Kidney epithelial cell (primary cell): ENCODE results near the gene GALNT16. TPM values are rescaled to one million over a fixed set of nuclear protein-coding genes. Genes with fewer than 3 reads are reported as not detected.

Experiments used
- DNase-seq: peaks from one replicate; pipeline ENCODE4 v3.0.0-alpha.2; 2010; ENCODE audit warnings: low read depth
- H3K27me3 ChIP-seq: 2 replicates; pipeline ENCODE4 v1.6.0; 2011; ENCODE audit warnings: low read length; ENCODE audit not compliant: control insufficient read depth, insufficient read depth
- H3K36me3 ChIP-seq: 2 replicates; pipeline ENCODE4 v1.5.1; 2011; ENCODE audit warnings: low read length; ENCODE audit not compliant: control insufficient read depth, insufficient read depth
- H3K4me3 ChIP-seq: 2 replicates; pipeline ENCODE4 v1.5.1; 2011; ENCODE audit warnings: low read depth, mild to moderate bottlenecking, control low read depth, low read length
- total RNA-seq: library from RNA; depleted of rRNA; stranded (reverse); fragments of >200 nt; gene quantifications from 2 replicates; pipeline ENCODE4 v1.2.3, GENCODE V29; 2015
- TF ChIP-seq, protein P1 (sequence below): IDR thresholded peaks from 2 replicates; pipeline ENCODE4 v1.5.1; 2011; ENCODE audit warnings: mild to moderate bottlenecking, moderate library complexity, low read length, control low read depth, inconsistent platforms; ENCODE audit not compliant: insufficient read depth, poor library complexity, severe bottlenecking

GALNT16 gene
- total RNA-seq, 1 donor from 2014 or later: 0.33 TPM

DNA sequence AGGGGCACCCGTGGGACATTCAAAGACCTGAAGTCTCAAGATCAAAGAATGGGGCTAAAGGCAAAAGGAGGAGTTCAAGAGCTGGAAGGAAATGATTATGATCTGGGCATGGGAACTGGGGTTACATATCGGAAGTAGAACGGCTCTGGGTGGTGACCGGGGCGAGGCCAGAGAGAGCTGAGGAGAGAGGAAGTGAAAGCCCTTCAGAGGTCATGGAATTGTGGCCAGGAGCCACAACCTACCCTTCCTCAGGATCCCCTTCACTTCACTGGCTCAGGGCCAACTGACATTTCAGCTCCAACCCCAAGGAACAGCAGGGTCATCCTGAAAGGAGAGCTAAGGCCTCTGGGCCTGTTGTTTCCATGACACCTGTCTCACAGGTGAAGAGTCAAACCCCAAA lies 57.8 kb downstream of the GALNT16 start:
- Histone ChIP-seq H3K36me3 (no peaks in the 10 kb centered on the region), H3K4me3 (no peak overlapping the region), H3K27me3 (no peaks in the 10 kb centered on the region)
- TF ChIP-seq, protein P1, sequence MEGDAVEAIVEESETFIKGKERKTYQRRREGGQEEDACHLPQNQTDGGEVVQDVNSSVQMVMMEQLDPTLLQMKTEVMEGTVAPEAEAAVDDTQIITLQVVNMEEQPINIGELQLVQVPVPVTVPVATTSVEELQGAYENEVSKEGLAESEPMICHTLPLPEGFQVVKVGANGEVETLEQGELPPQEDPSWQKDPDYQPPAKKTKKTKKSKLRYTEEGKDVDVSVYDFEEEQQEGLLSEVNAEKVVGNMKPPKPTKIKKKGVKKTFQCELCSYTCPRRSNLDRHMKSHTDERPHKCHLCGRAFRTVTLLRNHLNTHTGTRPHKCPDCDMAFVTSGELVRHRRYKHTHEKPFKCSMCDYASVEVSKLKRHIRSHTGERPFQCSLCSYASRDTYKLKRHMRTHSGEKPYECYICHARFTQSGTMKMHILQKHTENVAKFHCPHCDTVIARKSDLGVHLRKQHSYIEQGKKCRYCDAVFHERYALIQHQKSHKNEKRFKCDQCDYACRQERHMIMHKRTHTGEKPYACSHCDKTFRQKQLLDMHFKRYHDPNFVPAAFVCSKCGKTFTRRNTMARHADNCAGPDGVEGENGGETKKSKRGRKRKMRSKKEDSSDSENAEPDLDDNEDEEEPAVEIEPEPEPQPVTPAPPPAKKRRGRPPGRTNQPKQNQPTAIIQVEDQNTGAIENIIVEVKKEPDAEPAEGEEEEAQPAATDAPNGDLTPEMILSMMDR: no peak
- no peak for DNase-seq

DNA sequence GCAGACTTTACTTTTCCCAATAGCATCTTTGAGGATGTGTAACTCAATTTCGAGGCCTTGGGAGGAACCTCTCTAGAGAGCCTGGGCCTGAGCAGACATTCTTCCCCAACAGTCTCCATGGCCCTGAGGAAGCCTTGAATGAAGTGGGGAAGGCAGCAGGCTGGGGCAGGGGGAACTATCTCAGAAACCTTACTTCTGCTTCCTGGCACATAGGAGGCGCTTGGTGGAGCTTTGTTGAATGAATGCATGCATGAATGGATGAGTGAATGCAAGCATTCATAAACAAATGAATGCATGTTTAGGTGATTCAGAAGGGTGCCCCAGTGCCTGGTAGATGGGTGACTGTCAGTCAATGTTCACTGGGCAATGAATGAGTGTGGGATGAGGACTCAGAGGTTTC lies 58.3 kb downstream of the GALNT16 start:
- TF ChIP-seq, protein P1: no peak
- no peak overlapping the region for H3K4me3 ChIP-seq
- DNase-seq: no peak
- no peaks in the 10 kb centered on the region for H3K36me3 ChIP-seq
- H3K27me3 ChIP-seq: no peaks in the 10 kb centered on the region

DNA sequence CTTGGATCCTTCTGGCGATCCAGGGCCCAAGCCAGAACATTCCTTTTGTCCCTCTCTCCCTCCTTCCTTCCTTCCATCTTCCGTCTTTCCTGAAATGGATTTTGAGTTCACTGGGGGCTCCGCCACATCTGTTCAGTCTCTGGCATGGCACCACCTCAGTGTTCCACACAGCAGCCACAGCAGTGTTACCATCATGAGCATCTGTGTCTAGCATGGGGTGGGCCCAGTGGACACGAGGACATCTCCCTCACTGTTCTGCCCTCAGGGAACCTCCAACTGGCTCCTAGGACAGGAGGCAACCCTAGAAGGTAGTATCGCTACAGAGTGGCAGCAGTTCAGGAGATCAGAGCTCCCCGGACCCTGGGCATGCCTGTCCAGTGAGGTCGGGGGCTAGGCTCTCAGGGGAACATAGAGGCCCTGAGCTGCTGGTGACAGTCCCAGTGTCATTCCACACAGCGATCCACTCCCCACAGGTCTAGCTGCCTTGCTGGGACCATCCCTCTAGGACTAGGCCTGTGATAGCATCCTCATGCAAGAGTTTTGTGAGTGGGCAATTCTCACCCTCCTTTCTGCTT lies 59.0 kb downstream of the GALNT16 start:
- no peak for DNase-seq
- H3K4me3 ChIP-seq: no peak overlapping the region
- no peaks in the 10 kb centered on the region for H3K36me3 ChIP-seq
- TF ChIP-seq, protein P1: no peak
- no peaks in the 10 kb centered on the region for H3K27me3 ChIP-seq

DNA sequence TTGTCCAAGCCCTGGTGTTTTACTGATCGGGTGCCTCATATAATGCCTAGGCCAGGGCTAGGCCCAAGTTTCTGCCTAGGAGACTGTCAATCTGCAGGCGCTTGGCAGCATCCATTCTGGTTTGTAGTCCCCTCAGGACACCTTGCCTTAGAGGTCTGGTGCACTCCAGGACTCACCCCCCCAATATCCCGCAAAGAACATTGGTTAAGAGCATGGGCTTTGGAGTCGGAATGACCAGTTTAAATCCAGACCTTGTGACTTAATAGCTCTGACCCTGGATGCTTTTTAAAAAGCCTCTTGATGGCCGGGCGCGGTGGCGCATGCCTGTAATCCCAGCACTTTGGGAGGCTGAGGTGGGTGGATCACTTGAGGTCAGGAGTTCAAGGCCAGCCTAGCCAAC lies 60.0 kb downstream of the GALNT16 start:
- no peaks in the 10 kb centered on the region for H3K36me3 ChIP-seq
- no peaks in the 10 kb centered on the region for H3K27me3 ChIP-seq
- no peak overlapping the region for H3K4me3 ChIP-seq
- TF ChIP-seq, protein P1: no peak
- DNase-seq: no peak

DNA sequence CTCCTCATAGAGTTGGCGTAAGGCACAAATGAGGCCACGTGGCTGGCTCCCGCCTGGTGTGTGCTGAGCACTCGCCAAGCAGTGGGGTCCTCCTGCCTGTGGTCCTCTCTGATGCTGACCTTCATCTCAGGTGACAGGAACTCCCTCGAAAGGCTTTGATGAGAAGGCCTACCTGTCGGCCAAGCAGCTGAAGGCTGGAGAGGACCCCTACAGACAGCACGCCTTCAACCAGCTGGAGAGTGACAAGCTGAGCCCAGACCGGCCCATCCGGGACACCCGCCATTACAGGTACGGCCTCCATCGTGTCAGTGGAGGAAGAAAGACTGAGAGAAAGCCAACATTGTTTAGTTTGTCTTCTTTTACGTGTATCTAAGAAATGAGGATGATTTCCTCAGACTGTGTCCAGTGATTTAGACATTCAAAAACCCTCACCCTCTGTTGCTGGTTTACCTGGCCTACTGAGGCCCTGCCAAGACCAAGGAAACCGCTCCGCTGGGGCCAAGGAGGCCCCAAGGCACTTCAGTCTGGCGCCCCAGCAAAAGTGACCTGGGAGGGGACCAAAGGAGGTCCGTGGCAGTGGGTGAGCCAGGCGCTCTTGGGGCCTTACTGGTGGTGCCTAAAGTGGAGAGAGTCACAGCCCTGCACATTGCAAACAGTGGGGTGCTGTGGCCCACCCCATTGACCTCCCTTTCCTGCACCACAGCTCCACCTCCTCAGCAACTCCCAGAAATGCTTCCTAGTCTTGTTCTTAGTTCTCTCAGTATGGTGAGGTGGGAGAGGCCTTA lies 60.8 kb downstream of the GALNT16 start:
- no peak for DNase-seq
- H3K36me3 ChIP-seq: no peaks in the 10 kb centered on the region
- no peaks in the 10 kb centered on the region for H3K27me3 ChIP-seq
- H3K4me3 ChIP-seq: no peak overlapping the region
- TF ChIP-seq, protein P1: no peak
